GM10248 (cell line): ENCODE results near the gene ZFP92.

Source experiments
- CTCF ChIA-PET: fragments of 300-600 bp; sonication (Branson Sonifier 250); formaldehyde crosslinking; extraction: SDS; loops from one replicate; lab custom pipeline; 2021; ENCODE audit warnings: antibody characterized with exemption; lab: Yijun Ruan, JAX
- POLR2A ChIA-PET: fragments of 350-650 bp; sonication (Branson Sonifier 250); formaldehyde crosslinking; extraction: SDS; loops from one replicate; lab custom pipeline; 2020; ENCODE audit warnings: antibody characterized with exemption; lab: Yijun Ruan, JAX
- DNase-seq: peaks from one replicate; pipeline ENCODE4 v3.0.0; 2012; ENCODE audit errors: extremely low spot score
- CTCF ChIP-seq: IDR thresholded peaks from 2 replicates; pipeline ENCODE4 v1.5.1; 2012; ENCODE audit warnings: mild to moderate bottlenecking, low read depth; ENCODE audit errors: extremely low read depth, missing control alignments, control extremely low read depth

Gene ZFP92

GRCh38 chrX:153411988-153412574 is 809 bp downstream of the ZFP92 start:
- TF ChIP-seq CTCF: no peak
- CTCF ChIA-PET: no interaction called here
- no peak for DNase-seq
- POLR2A ChIA-PET: no interaction called here

- no peak for DNase-seq
- no peak for TF ChIP-seq CTCF
- ChIA-PET CTCF (no interaction called here), POLR2A (no interaction called here)
These were observed 1.8 kb downstream of the ZFP92 start for GRCh38 chrX:153412746-153413720.

GRCh38 chrX:153413731-153414130 is 2.5 kb downstream of the ZFP92 start:
- POLR2A ChIA-PET: no interaction called here
- DNase-seq: no peak
- CTCF ChIA-PET: no interaction called here
- no peak for TF ChIP-seq CTCF

- ChIA-PET CTCF (no interaction called here), POLR2A (no interaction called here)
- TF ChIP-seq CTCF: no peak
- DNase-seq: no peak
These were observed 3.7 kb downstream of the ZFP92 start for GRCh38 chrX:153414856-153415510.

GRCh38 chrX:153416781-153417450 is 5.6 kb downstream of the ZFP92 start:
- no peak for TF ChIP-seq CTCF
- CTCF ChIA-PET: interaction anchor here (1.0 to 1.1 kb wide), 2 partner anchors 18 to 384 kb away, joined by 3 read pairs; no protein-coding TSS in a partner anchor
- POLR2A ChIA-PET: no interaction called here

GRCh38 chrX:153417637-153418036 is 6.4 kb downstream of the ZFP92 start:
- POLR2A ChIA-PET: no interaction called here
- TF ChIP-seq CTCF: no peak
- no peak for DNase-seq

More at GRCh38 chrX:153416781-153417450, 5.6 kb downstream of the ZFP92 start:
- no peak for DNase-seq

More at GRCh38 chrX:153417637-153418036, 6.4 kb downstream of the ZFP92 start:
- CTCF ChIA-PET: interaction anchor here (1.0 kb wide), 1 partner anchor 385 kb away, joined by 3 read pairs; no protein-coding TSS in a partner anchor
